Activated naive CD8-positive, alpha-beta T cell treated with anti-CD3 and anti-CD28 coated beads, Interleukin-2, amount 10 ng/mL, durations not matched to agents 7 days and 5 days (primary cell): ENCODE measurements around the gene EPB41L2. TPM values are rescaled to one million over a fixed set of nuclear protein-coding genes. Genes with fewer than 3 reads are reported as not detected.

Source experiments
- ATAC-seq: fragments of 150-1000 bp; cut with Tn5 transposase; one replicate; pipeline ENCODE4 v1.10.0; 2021; ENCODE audit warnings: low read depth, moderate library complexity
- POLR2A ChIA-PET: fragments of 350-600 bp; sonication (Branson Sonifier 250); formaldehyde crosslinking; loops from one replicate; lab custom pipeline; 2021; ENCODE audit warnings: antibody characterized with exemption; lab: Charles Lee
- DNase-seq: peaks from one replicate; pipeline ENCODE4 v3.0.0; 2021
- H3K27ac Mint-ChIP-seq: one replicate; pipeline ENCODE4 v1.8.0; 2022; ENCODE audit warnings: mild to moderate bottlenecking, mixed read lengths
- H3K27me3 Mint-ChIP-seq: one replicate; pipeline ENCODE4 v1.8.0; 2022; ENCODE audit warnings: mild to moderate bottlenecking, moderate library complexity, mixed read lengths
- H3K36me3 Mint-ChIP-seq: one replicate; pipeline ENCODE4 v1.8.0; 2021; ENCODE audit warnings: mild to moderate bottlenecking, mixed read lengths
- H3K4me1 Mint-ChIP-seq: one replicate; pipeline ENCODE4 v1.8.0; 2021; ENCODE audit warnings: mixed read lengths
- H3K4me3 Mint-ChIP-seq: one replicate; pipeline ENCODE4 v1.8.0; 2022; ENCODE audit warnings: mild to moderate bottlenecking, moderate library complexity, mixed read lengths
- H3K9me3 Mint-ChIP-seq: one replicate; pipeline ENCODE4 v1.8.0; 2021; ENCODE audit warnings: mixed read lengths
- total RNA-seq, 2 experiments: library from RNA; stranded (reverse); gene quantifications; one replicate each; pipeline ENCODE4 v1.2.3, GENCODE V29; 2021

The EPB41L2 gene
- total RNA-seq, 2 experiments from 2014 or later: 21.6 to 25.4 TPM

DNA sequence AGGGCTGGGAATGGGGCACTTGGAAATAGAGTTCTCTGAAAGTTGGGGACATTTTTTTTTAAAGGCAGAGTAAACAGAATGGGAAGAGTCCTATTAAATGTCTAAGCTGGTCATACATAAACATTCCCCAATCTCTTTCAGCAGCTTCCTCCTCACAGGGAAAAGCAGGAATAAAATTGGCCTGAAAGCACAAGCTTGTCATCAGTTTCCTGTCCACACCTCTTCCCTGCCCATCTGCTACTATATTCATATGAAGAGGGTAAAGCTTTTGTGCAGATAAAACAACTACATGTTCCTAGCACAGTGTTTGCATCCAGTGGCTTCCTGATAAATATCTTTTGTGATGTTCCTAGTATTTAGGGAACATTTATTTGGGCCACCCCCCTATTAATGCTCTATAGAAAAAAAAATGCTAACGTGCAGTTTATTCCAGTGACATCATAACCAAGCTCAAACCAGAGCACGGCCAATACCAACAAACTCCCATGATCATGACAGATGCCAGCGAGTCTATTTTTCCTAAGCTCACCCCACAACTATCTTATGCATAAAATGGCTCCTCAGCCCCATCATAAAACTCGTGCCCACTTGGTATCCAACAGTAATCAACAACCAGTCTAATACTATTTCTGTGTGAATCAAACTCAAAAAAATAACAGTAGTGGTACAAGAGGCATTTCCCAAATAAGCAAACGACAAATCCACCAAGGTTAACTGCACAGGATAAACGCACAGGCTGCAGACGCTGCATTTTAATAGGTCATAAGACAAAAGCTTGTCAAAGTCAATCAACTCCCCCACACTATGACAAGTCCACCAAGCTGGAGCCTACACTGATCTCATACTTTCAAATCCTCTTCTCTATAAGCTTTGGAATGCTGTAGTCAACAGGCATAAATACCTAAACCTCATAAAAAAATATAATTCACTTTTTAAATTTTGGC is 95.3 kb downstream of the EPB41L2 start:
- H3K27ac Mint-ChIP-seq: no peak overlapping the region
- H3K9me3 Mint-ChIP-seq: no peaks in the 10 kb centered on the region
- H3K36me3 Mint-ChIP-seq: no peaks in the 10 kb centered on the region
- no peak overlapping the region for H3K4me3 Mint-ChIP-seq
- H3K4me1 Mint-ChIP-seq: no peaks in the 10 kb centered on the region
- no peaks in the 10 kb centered on the region for H3K27me3 Mint-ChIP-seq
- ATAC-seq (no peak), DNase-seq (no peak)
- POLR2A ChIA-PET: no interaction called here

GRCh38 chr6:130966344-130966980 is 96.6 kb downstream of the EPB41L2 start:
- Mint-ChIP-seq H3K9me3 (no peaks in the 10 kb centered on the region), H3K4me1 (no peaks in the 10 kb centered on the region)

DNA sequence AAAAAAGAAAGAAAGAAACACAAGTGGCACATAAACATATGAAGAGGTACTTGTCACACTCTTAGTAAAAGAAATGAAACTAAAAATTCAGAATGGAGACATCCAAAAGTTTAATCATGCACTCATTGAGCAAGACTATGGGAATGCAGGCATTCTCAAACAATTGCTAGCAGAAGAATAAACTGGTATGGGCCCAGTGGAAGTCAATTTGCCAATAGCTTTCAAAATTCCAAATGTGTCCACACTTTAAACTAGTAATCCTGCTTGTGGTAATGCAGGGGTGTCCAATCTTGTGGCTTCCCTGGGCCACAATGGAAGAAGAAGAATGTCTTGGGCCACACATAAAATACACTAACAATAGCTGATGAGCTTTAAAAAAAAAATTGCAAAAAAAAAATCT is 97.4 kb downstream of the EPB41L2 start:
- Mint-ChIP-seq H3K4me1 (no peaks in the 10 kb centered on the region), H3K27me3 (no peaks in the 10 kb centered on the region), H3K4me3 (no peak overlapping the region), H3K9me3 (no peaks in the 10 kb centered on the region), H3K27ac (no peak overlapping the region), H3K36me3 (no peaks in the 10 kb centered on the region)
- DNase-seq (no peak), ATAC-seq (no peak)
- POLR2A ChIA-PET: no interaction called here

More at GRCh38 chr6:130966344-130966980, 96.6 kb downstream of the EPB41L2 start:
- Mint-ChIP-seq H3K36me3 (no peaks in the 10 kb centered on the region), H3K27ac (no peak overlapping the region), H3K4me3 (no peak overlapping the region), H3K27me3 (no peaks in the 10 kb centered on the region)
- no peak for ATAC-seq
- POLR2A ChIA-PET: no interaction called here
- no peak for DNase-seq

- Mint-ChIP-seq H3K4me1 (no peaks in the 10 kb centered on the region), H3K4me3 (no peak overlapping the region), H3K36me3 (no peaks in the 10 kb centered on the region), H3K27ac (no peak overlapping the region), H3K9me3 (no peaks in the 10 kb centered on the region), H3K27me3 (no peaks in the 10 kb centered on the region)
- DNase-seq (no peak), ATAC-seq (no peak)
- POLR2A ChIA-PET: no interaction called here
Observed at GRCh38 chr6:130964808-130965604, 98.0 kb downstream of the EPB41L2 start.

GRCh38 chr6:130964289-130964688 is 98.8 kb downstream of the EPB41L2 start:
- ATAC-seq: no peak
- Mint-ChIP-seq H3K36me3 (no peaks in the 10 kb centered on the region), H3K27ac (no peak overlapping the region), H3K9me3 (no peaks in the 10 kb centered on the region), H3K27me3 (no peaks in the 10 kb centered on the region), H3K4me1 (no peaks in the 10 kb centered on the region), H3K4me3 (no peak overlapping the region)
- no peak for DNase-seq
- POLR2A ChIA-PET: no interaction called here

- no peak for DNase-seq
- POLR2A ChIA-PET: no interaction called here
- no peak overlapping the region for H3K4me3 Mint-ChIP-seq
- ATAC-seq: no peak
- H3K9me3 Mint-ChIP-seq: no peaks in the 10 kb centered on the region
- H3K36me3 Mint-ChIP-seq: no peaks in the 10 kb centered on the region
- no peak overlapping the region for H3K27ac Mint-ChIP-seq
- H3K27me3 Mint-ChIP-seq: no peaks in the 10 kb centered on the region
- H3K4me1 Mint-ChIP-seq: no peaks in the 10 kb centered on the region
Observed at GRCh38 chr6:130962966-130963365, 100.1 kb downstream of the EPB41L2 start.

DNA sequence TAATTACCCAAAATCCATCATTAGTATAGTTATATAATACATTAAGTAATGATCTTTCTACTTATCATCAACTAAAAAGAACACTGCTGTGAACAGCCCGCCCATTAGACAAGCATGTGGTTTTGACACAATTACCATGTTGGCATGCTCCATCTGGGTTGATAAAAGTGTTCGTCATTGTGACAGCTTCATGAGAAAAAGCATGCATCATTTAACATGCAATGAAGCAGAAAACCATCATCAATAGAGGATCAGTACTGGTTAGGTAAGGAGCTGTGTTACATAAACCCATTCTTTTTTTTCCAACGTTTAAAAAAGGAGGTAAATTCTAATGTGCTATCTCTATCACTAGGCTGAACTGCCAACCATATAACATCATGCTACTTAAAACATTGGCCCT is 101.9 kb downstream of the EPB41L2 start:
- H3K9me3 Mint-ChIP-seq: no peaks in the 10 kb centered on the region
- ATAC-seq (no peak), DNase-seq (no peak)
- no peaks in the 10 kb centered on the region for H3K27me3 Mint-ChIP-seq
- H3K4me1 Mint-ChIP-seq: peaks cover 1% of the 10 kb centered on the region
- POLR2A ChIA-PET: no interaction called here
- no peaks in the 10 kb centered on the region for H3K36me3 Mint-ChIP-seq
- no peak overlapping the region for H3K27ac Mint-ChIP-seq
- no peak overlapping the region for H3K4me3 Mint-ChIP-seq

GRCh38 chr6:130959951-130960350 is 103.1 kb downstream of the EPB41L2 start:
- H3K4me3 Mint-ChIP-seq: no peak overlapping the region
- peaks cover 2% of the 10 kb centered on the region for H3K4me1 Mint-ChIP-seq
- H3K27me3 Mint-ChIP-seq: no peaks in the 10 kb centered on the region
- POLR2A ChIA-PET: no interaction called here
- H3K9me3 Mint-ChIP-seq: no peaks in the 10 kb centered on the region
- H3K36me3 Mint-ChIP-seq: no peaks in the 10 kb centered on the region
- DNase-seq: no peak
- no peak for ATAC-seq
- no peak overlapping the region for H3K27ac Mint-ChIP-seq

- no peak overlapping the region for H3K4me3 Mint-ChIP-seq
- ATAC-seq (no peak), DNase-seq (no peak)
- H3K27me3 Mint-ChIP-seq: no peaks in the 10 kb centered on the region
- peaks cover 2% of the 10 kb centered on the region for H3K4me1 Mint-ChIP-seq
- no peaks in the 10 kb centered on the region for H3K36me3 Mint-ChIP-seq
- POLR2A ChIA-PET: no interaction called here
- no peaks in the 10 kb centered on the region for H3K9me3 Mint-ChIP-seq
- no peak overlapping the region for H3K27ac Mint-ChIP-seq
Observed at GRCh38 chr6:130958468-130958867, 104.6 kb downstream of the EPB41L2 start.

DNA sequence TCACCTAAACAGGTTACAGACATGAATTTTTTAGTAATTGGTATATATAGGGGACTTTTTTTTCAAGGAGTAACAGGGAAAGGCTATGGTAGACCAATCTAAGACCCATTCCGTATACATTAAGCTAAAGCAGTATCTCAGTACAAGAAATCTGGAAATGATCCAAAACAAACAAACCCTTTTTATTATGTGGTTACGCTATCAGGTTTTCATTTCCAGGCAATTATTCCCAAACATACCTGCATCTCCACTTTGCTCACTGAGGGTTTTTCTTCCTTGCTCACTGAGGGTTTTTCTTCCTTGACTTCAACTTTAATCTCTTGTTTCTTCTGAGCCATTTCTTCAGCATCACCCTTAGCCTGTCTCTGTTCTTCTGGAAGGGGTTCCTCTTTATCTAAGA is 107.3 kb downstream of the EPB41L2 start:
- POLR2A ChIA-PET: no interaction called here
- Mint-ChIP-seq H3K36me3 (no peaks in the 10 kb centered on the region), H3K9me3 (no peaks in the 10 kb centered on the region), H3K4me3 (no peak overlapping the region), H3K27me3 (no peaks in the 10 kb centered on the region), H3K4me1 (peaks cover 2% of the 10 kb centered on the region), H3K27ac (no peak overlapping the region)
- no peak for ATAC-seq
- no peak for DNase-seq

DNA sequence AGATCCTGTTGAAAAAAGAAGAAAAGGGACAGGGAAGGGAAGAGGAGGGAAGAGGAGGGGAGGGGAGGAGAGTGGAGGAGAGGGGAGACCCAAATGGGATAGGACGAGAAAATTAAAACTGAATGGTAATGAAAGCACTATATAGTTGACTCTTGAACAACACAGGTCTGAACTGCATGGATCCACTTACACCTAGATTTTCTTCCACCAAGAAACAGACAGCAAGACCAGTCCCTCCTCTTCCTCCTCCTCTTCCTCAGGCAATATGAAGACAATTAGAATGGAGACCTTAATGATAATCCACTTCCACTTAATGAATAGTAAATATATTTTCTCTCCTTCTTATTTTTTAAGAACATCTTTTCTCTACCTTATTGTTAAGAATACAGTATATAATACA is 113.5 kb downstream of the EPB41L2 start:
- DNase-seq (no peak), ATAC-seq (no peak)
- H3K9me3 Mint-ChIP-seq: no peaks in the 10 kb centered on the region
- H3K4me1 Mint-ChIP-seq: no peaks in the 10 kb centered on the region
- no peaks in the 10 kb centered on the region for H3K36me3 Mint-ChIP-seq
- no peak overlapping the region for H3K27ac Mint-ChIP-seq
- POLR2A ChIA-PET: no interaction called here
- H3K27me3 Mint-ChIP-seq: no peaks in the 10 kb centered on the region
- no peak overlapping the region for H3K4me3 Mint-ChIP-seq

DNA sequence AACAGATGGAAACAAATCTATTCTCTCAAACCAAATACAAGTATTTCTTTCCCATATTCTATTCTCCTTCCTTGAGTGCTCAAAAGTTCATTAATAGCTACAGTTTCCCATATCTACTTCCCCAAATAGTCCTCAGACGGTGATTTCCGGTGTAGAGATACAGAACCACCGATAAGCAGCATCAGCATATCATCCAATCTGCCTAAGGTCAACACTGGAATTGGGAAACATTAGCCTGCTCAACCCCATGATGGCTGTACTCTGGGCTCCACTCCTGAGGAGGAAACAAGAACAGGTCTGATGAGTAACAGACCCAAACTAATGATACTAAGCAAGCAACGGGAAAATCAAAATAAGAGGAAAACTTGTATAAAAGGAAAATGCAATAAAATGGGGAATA is 115.6 kb downstream of the EPB41L2 start:
- Mint-ChIP-seq H3K4me1 (no peaks in the 10 kb centered on the region), H3K9me3 (no peaks in the 10 kb centered on the region), H3K4me3 (no peak overlapping the region), H3K36me3 (no peaks in the 10 kb centered on the region), H3K27ac (no peak overlapping the region), H3K27me3 (no peaks in the 10 kb centered on the region)
- ATAC-seq: no peak
- POLR2A ChIA-PET: no interaction called here
- DNase-seq: no peak

DNA sequence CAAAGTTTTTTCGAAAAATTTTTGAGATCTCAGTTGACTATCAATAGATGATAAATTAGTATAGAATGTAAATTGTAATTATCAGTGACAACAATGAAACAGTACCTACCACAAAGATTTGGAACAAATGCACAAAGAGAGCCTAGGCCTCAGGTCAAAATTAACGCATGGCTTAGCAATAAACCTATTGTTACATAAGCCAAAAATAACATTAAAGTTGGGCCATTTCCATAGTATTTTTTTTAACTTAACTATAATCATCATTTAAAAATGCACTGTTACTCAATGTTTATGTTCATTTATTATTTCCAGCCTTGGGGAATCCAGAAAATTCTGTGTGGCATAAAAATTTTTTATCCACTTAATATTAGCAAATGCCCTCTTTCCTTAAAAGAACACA is 117.0 kb downstream of the EPB41L2 start:
- no peak for ATAC-seq
- Mint-ChIP-seq H3K9me3 (no peaks in the 10 kb centered on the region), H3K27ac (no peak overlapping the region)

More for the DNA sequence above, 117.0 kb downstream of the EPB41L2 start:
- POLR2A ChIA-PET: no interaction called here
- Mint-ChIP-seq H3K36me3 (no peaks in the 10 kb centered on the region), H3K27me3 (no peaks in the 10 kb centered on the region), H3K4me3 (no peak overlapping the region), H3K4me1 (no peaks in the 10 kb centered on the region)
- no peak for DNase-seq
